Fibroblast of lung (primary cell): ENCODE data around the gene DNTT. TPM values are rescaled to one million over a fixed set of nuclear protein-coding genes. Genes with fewer than 3 reads are reported as not detected.

ENCODE experiments used
- DNase-seq, 2 donors: peaks; one replicate each; pipeline versions ENCODE4 v3.0.0 to v3.0.0-alpha.2; 2010; ENCODE audit warnings: low read depth in 2 of 2
- H2AFZ ChIP-seq: 2 replicates; pipeline ENCODE4 v1.5.1; 2012; ENCODE audit warnings: low read length, control low read depth, inconsistent platforms
- H3K27ac ChIP-seq: 2 replicates; pipeline ENCODE4 v1.5.1; 2011; ENCODE audit warnings: low read length, control low read depth; ENCODE audit not compliant: insufficient read depth
- H3K27me3 ChIP-seq: 2 replicates; pipeline ENCODE4 v1.5.1; 2011; ENCODE audit warnings: mild to moderate bottlenecking, low read length; ENCODE audit not compliant: control insufficient read depth, insufficient read depth
- H3K36me3 ChIP-seq: 2 replicates; pipeline ENCODE4 v1.5.1; 2011; ENCODE audit warnings: low read length; ENCODE audit not compliant: control insufficient read depth, insufficient read depth
- H3K4me1 ChIP-seq: 2 replicates; pipeline ENCODE4 v1.5.1; 2011; ENCODE audit warnings: low read length; ENCODE audit not compliant: control insufficient read depth, insufficient read depth; ENCODE audit errors: extremely low read depth
- H3K4me2 ChIP-seq: 2 replicates; pipeline ENCODE4 v1.5.1; 2011; ENCODE audit warnings: low read length, control low read depth; ENCODE audit not compliant: insufficient read depth; ENCODE audit errors: extremely low read depth
- H3K4me3 ChIP-seq, 4 experiments: fragments of 200-600 bp in 1 of 4; sonication (generic) in 1 of 4; replicated peaks in 1 of 4; 2 replicates each; pipeline ENCODE4 v1.5.1; 2011 to 2016; ENCODE audit warnings: low read length in 4 of 4, low read depth in 3 of 4, mild to moderate bottlenecking in 3 of 4, control low read depth in 2 of 4, inconsistent platforms in 1 of 4, mixed read lengths in 1 of 4; ENCODE audit not compliant: insufficient read depth in 1 of 4; ENCODE audit errors: control extremely low read depth in 1 of 4
- H3K79me2 ChIP-seq: 2 replicates; pipeline ENCODE4 v1.5.1; 2012; ENCODE audit warnings: mild to moderate bottlenecking, low read length, inconsistent platforms; ENCODE audit not compliant: control insufficient read depth, insufficient read depth
- H3K9ac ChIP-seq: 2 replicates; pipeline ENCODE4 v1.5.1; 2011; ENCODE audit warnings: mild to moderate bottlenecking, low read length, control low read depth; ENCODE audit not compliant: insufficient read depth
- H3K9me3 ChIP-seq: 2 replicates; pipeline ENCODE4 v1.5.1; 2012; ENCODE audit warnings: low read depth, low read length; ENCODE audit not compliant: control insufficient read depth, insufficient read depth
- H4K20me1 ChIP-seq: 2 replicates; pipeline ENCODE4 v1.5.1; 2011; ENCODE audit warnings: low read length; ENCODE audit not compliant: control insufficient read depth, insufficient read depth; ENCODE audit errors: extremely low read depth
- CTCF ChIP-seq, 2 donors: IDR thresholded peaks in 1 of 2; conservative IDR thresholded peaks in 1 of 2; 1 replicate in 1 of 2; 2 replicates in 1 of 2; pipeline ENCODE4 v1.5.1; 2011 to 2012; ENCODE audit warnings: low read length in 2 of 2, control low read depth in 1 of 2, inconsistent platforms in 1 of 2, low read depth in 1 of 2, mild to moderate bottlenecking in 1 of 2
- EZH2 ChIP-seq: IDR thresholded peaks from 2 replicates; pipeline ENCODE4 v1.5.1; 2012; ENCODE audit warnings: low read length, control low read depth, mild to moderate bottlenecking; ENCODE audit errors: missing control alignments
- polyA plus RNA-seq, 2 donors: library from polyadenylated mRNA; depleted of rRNA in 1 of 2; stranded (reverse) in 1 of 2; unstranded in 1 of 2; fragments of >200 nt; gene quantifications; 2 replicates each; pipeline ENCODE4 v1.2.1, GENCODE V29; 2011 to 2012; ENCODE audit warnings: missing spikeins in 1 of 2
- total RNA-seq: library from RNA; depleted of rRNA; stranded (reverse); fragments of >200 nt; gene quantifications from 2 replicates; pipeline ENCODE4 v1.2.1, GENCODE V29; 2014

The DNTT gene
- total and polyA plus RNA-seq, 2 donors (not counting 1 experiment from before 2014, with no cell fraction given) = not detected

GRCh38 chr10:96287392-96288105 is 16.7 kb upstream of the DNTT start:
- TF ChIP-seq EZH2 (no peak), CTCF (conservative IDR thresholded peaks at IDR 0.05 in 1 of 2, IDR thresholded peaks at IDR 0.05 in 1 of 2; ENCODE audit: low read depth in 1 of 2, low read length in 2 of 2) (no peak)
- no peaks in the 10 kb centered on the region for H4K20me1 ChIP-seq
- no peaks in the 10 kb centered on the region for H3K36me3 ChIP-seq
- DNase-seq = peak; percentile 2 to 6
- no peaks in the 10 kb centered on the region for H3K79me2 ChIP-seq
- H3K9ac ChIP-seq = no peak overlapping the region
- H3K27ac ChIP-seq = no peak overlapping the region
- no peaks in the 10 kb centered on the region for H3K9me3 ChIP-seq
- H3K27me3 ChIP-seq = no peaks in the 10 kb centered on the region
- no peak overlapping the region for H2AFZ ChIP-seq
- H3K4me2 ChIP-seq = no peak overlapping the region
- H3K4me3 ChIP-seq = no peak overlapping the region
- H3K4me1 ChIP-seq = no peaks in the 10 kb centered on the region

- no peak for TF ChIP-seq CTCF (conservative IDR thresholded peaks at IDR 0.05 in 1 of 2, IDR thresholded peaks at IDR 0.05 in 1 of 2; ENCODE audit: low read depth in 1 of 2, low read length in 2 of 2)
- no peak for TF ChIP-seq EZH2
- no peaks in the 10 kb centered on the region for H3K27me3 ChIP-seq
These were observed 16.0 kb upstream of the DNTT start for GRCh38 chr10:96288151-96288621.

GRCh38 chr10:96289218-96289910 is 14.9 kb upstream of the DNTT start:
- Histone ChIP-seq H3K4me3 (no peak overlapping the region), H3K27me3 (no peaks in the 10 kb centered on the region), H3K9me3 (no peaks in the 10 kb centered on the region), H3K27ac (no peak overlapping the region), H2AFZ (no peak overlapping the region), H3K79me2 (no peaks in the 10 kb centered on the region), H3K36me3 (no peaks in the 10 kb centered on the region), H3K9ac (no peak overlapping the region), H3K4me1 (no peaks in the 10 kb centered on the region), H3K4me2 (no peak overlapping the region), H4K20me1 (no peaks in the 10 kb centered on the region)
- TF ChIP-seq CTCF (conservative IDR thresholded peaks at IDR 0.05 in 1 of 2, IDR thresholded peaks at IDR 0.05 in 1 of 2; ENCODE audit: low read depth in 1 of 2, low read length in 2 of 2) = no peak
- TF ChIP-seq EZH2 = no peak
- no peak for DNase-seq

More at GRCh38 chr10:96288151-96288621, 16.0 kb upstream of the DNTT start:
- Histone ChIP-seq H3K36me3 (no peaks in the 10 kb centered on the region), H3K79me2 (no peaks in the 10 kb centered on the region), H3K4me1 (no peaks in the 10 kb centered on the region), H2AFZ (no peak overlapping the region), H4K20me1 (no peaks in the 10 kb centered on the region), H3K4me2 (no peak overlapping the region), H3K27ac (no peak overlapping the region), H3K4me3 (no peak overlapping the region), H3K9ac (no peak overlapping the region), H3K9me3 (no peaks in the 10 kb centered on the region)
- DNase-seq = no peak
